GF-D8 (cell line): ENCODE measurements around the gene HS6ST2.

Experiments used
- DNase-seq: peaks from one replicate; lab custom pipeline; 2025; lab: John Stamatoyannopoulos, UW

Gene HS6ST2

GRCh38 chrX:132848296-132848970, 110.0 kb downstream of the HS6ST2 start:
- DNase-seq, result no peak

GRCh38 chrX:132843363-132843762, 115.1 kb downstream of the HS6ST2 start:
- no peak for DNase-seq

GRCh38 chrX:132842460-132843238, 115.8 kb downstream of the HS6ST2 start:
- no peak for DNase-seq

GRCh38 chrX:132837967-132838366, 120.5 kb downstream of the HS6ST2 start:
- no peak for DNase-seq

- no peak for DNase-seq
Measured at GRCh38 chrX:132837126-132837525, 121.3 kb downstream of the HS6ST2 start.

- DNase-seq, result no peak
Measured at GRCh38 chrX:132836471-132836870, 122.0 kb downstream of the HS6ST2 start.

GRCh38 chrX:132834741-132835140, 123.7 kb downstream of the HS6ST2 start:
- no peak for DNase-seq

- no peak for DNase-seq
Measured at GRCh38 chrX:132834109-132834508, 124.3 kb downstream of the HS6ST2 start.

- no peak for DNase-seq
Measured at GRCh38 chrX:132833373-132833772, 125.1 kb downstream of the HS6ST2 start.

GRCh38 chrX:132831336-132831973, 127.0 kb downstream of the HS6ST2 start:
- DNase-seq, result no peak

- no peak for DNase-seq
Measured at GRCh38 chrX:132822634-132823012, 135.8 kb downstream of the HS6ST2 start.

- no peak for DNase-seq
Measured at GRCh38 chrX:132821974-132822633, 136.3 kb downstream of the HS6ST2 start.

GRCh38 chrX:132820675-132821074, 137.8 kb downstream of the HS6ST2 start:
- DNase-seq, result no peak

GRCh38 chrX:132819711-132820264, 138.6 kb downstream of the HS6ST2 start:
- no peak for DNase-seq

- no peak for DNase-seq
Measured at GRCh38 chrX:132818638-132819037, 139.8 kb downstream of the HS6ST2 start.

GRCh38 chrX:132815643-132816042, 142.8 kb downstream of the HS6ST2 start:
- no peak for DNase-seq

- DNase-seq, result no peak
Measured at GRCh38 chrX:132810964-132811712, 147.3 kb downstream of the HS6ST2 start.

GRCh38 chrX:132810488-132810887, 147.9 kb downstream of the HS6ST2 start:
- no peak for DNase-seq

GRCh38 chrX:132809581-132809980, 148.8 kb downstream of the HS6ST2 start:
- DNase-seq, result no peak

GRCh38 chrX:132807411-132808030, 150.9 kb downstream of the HS6ST2 start:
- no peak for DNase-seq

GRCh38 chrX:132802033-132802432, 156.4 kb downstream of the HS6ST2 start:
- DNase-seq, result no peak
